ENCODE data around the gene BTBD18. TPM values are rescaled to one million over a fixed set of nuclear protein-coding genes. Genes with fewer than 3 reads are reported as not detected.

Gene BTBD18
- total and polyA plus RNA-seq, 10 of the 15 experiments (the other 5 are each of a cell fraction or from before 2014, with no cell fraction given) = 0.05 to 0.58 (median 0.19) TPM; not detected in 6

- TF ChIP-seq USF2 (IDR thresholded peaks at IDR 0.05; ENCODE audit: borderline replicate concordance, low read depth, low read length) = no peak
Observed at GRCh38 chr11:57777969-57778317, 26.3 kb upstream of the BTBD18 start (continued).

DNA sequence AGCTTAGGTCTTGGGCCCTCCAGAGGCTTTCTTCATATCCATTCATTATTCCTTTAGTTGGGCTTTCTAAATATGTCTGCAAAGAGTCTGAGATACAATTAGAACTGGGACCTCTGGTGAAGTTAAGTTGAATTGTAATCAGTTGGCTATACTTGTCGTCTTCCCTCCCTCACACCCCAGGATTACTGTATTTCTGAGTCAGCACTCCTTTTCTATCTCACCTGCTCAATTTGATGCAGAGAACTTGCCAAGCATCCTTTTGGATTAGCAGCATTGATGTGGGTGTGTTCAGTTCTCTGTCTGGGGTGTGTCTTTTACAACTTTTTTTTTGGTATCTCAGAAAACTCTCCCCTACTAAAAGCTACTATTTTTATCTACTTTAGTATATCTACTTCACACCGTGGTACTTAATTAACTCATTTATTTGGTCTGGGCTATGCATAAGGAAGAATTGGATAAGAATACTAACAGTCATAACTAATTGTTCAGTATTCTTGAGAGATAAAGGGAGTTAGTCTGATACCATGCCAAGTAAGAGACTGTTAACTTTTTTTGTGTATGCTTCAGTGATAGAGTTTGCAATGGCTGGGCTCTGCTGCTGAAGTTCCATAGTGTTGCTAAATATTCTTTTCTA, 25.1 kb upstream of the BTBD18 start:
- no peak for TF ChIP-seq NR2F1 (conservative IDR thresholded peaks at IDR 0.05)
- Histone ChIP-seq H3K27ac (ENCODE audit: control insufficient read depth, insufficient read depth) (no peak overlapping the region), H3K4me3 (no peak overlapping the region), H4K20me1 (ENCODE audit: control insufficient read depth, insufficient read depth) (no peaks in the 10 kb centered on the region), H3K9ac (ENCODE audit: control insufficient read depth, insufficient read depth, low read length) (no peak overlapping the region), H3K36me3 (ENCODE audit: control insufficient read depth in 2 of 2, insufficient read depth in 2 of 2, low read length in 1 of 2) (peaks cover 0 to 6% of the 10 kb centered on the region in 2 experiments; a peak in 1 of 4 replicates), H3K27me3 (replicated peaks in 1 of 2; ENCODE audit: control insufficient read depth in 2 of 2, insufficient read depth in 2 of 2, low read length in 1 of 2) (no peaks in the 10 kb centered on the region), H3K79me2 (ENCODE audit: control insufficient read depth, insufficient read depth, low read length) (peaks cover 86% of the 10 kb centered on the region), H3K4me1 (ENCODE audit: control insufficient read depth, insufficient read depth, low read length) (peaks cover 16% of the 10 kb centered on the region), H3K9me3 (replicated peaks; ENCODE audit: control insufficient read depth, insufficient read depth, low read length) (no peaks in the 10 kb centered on the region), H2AFZ (ENCODE audit: control insufficient read depth, low read depth, low read length) (no peak overlapping the region), H3K4me2 (ENCODE audit: control insufficient read depth, insufficient read depth) (no peak overlapping the region; the same call in 1 of the 2 replicates)
- no peak for DNase-seq (ENCODE audit: low read depth, low spot score)
- CTCF ChIA-PET = interaction anchor here (1.3 to 10.8 kb wide), 2 partner anchors 15 to 24 kb away, joined by 3 to 69 read pairs; partner anchors contain the start of gene CTNND1
- ATAC-seq = no peak
- BruUV-seq (replicated peaks) = no TSS peak
- 83% methylated on average over 2 of the region's 2 CpGs for WGBS (ENCODE audit: insufficient coverage, insufficient replicate concordance, low lambda C conversion rate, missing lambda C conversion rate)
- SMC1A ChIA-PET (ENCODE audit: uncharacterized antibody, unreplicated experiment) = interaction anchor here (1.1 to 11.7 kb wide), 8 partner anchors 8 to 718 kb away, joined by 3 to 117 read pairs (median 4); partner anchors contain the start of genes BTBD18, CTNND1 and MED19
- intact Hi-C loops (cut with micrococcal nuclease; ENCODE audit: unreplicated experiment) = no loop called here
- POLR2A ChIA-PET = interaction anchor here (0.9 to 10.7 kb wide), 3 partner anchors 8 to 35 kb away, joined by 3 to 110 read pairs (median 3); partner anchors contain the start of genes CTNND1 and SELENOH
- RAD21 ChIA-PET (ENCODE audit: unreplicated experiment) = interaction anchor here (0.7 to 7.8 kb wide), 3 partner anchors 11 to 24 kb away, joined by 3 to 41 read pairs (median 3); no protein-coding TSS in a partner anchor
- in situ Hi-C loops (cut with MboI) = no loop called here
- FAIRE-seq = no peak
